ENCODE results near the gene SPPL2B.

DNA sequence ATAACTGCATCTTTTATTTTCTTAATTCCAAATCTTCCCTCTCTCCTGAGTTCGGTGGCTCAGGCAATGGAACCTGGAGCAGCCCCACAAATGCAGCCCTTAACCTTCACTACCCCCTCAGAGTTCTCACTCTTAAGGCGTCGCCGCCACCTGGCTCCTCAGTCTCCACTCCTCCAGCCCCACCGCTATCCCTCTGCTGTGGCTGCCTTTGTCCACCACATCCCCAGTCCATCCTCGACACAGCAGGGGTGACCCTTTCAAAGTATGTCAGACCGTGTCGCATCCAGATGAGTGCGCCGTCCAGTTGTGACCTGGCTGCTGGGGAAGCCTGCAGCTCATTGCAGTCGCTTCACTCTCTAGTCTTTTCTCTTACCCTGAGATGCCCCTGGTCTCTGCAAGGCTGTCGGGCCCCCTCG is 1.0 kb downstream of the SPPL2B start:
- TF ChIP-seq POLR2AphosphoS5 (IDR thresholded peaks at IDR 0.05): no peak
- TF ChIP-seq, protein P1, sequence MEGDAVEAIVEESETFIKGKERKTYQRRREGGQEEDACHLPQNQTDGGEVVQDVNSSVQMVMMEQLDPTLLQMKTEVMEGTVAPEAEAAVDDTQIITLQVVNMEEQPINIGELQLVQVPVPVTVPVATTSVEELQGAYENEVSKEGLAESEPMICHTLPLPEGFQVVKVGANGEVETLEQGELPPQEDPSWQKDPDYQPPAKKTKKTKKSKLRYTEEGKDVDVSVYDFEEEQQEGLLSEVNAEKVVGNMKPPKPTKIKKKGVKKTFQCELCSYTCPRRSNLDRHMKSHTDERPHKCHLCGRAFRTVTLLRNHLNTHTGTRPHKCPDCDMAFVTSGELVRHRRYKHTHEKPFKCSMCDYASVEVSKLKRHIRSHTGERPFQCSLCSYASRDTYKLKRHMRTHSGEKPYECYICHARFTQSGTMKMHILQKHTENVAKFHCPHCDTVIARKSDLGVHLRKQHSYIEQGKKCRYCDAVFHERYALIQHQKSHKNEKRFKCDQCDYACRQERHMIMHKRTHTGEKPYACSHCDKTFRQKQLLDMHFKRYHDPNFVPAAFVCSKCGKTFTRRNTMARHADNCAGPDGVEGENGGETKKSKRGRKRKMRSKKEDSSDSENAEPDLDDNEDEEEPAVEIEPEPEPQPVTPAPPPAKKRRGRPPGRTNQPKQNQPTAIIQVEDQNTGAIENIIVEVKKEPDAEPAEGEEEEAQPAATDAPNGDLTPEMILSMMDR (IDR thresholded peaks at IDR 0.05 in 8 of 11, conservative IDR thresholded peaks at IDR 0.05 in 3 of 11): no peak
